Stimulated activated CD4-positive, alpha-beta T cell treated with anti-CD3 and anti-CD28 coated beads, Interleukin-1b, Interleukin-23, amount 100 ng/mL, for 48 hours (primary cell): ENCODE results near the gene WDR17.
"Not testable (repeated sequence)": the region's sequence is repeated elsewhere in the genome, so short reads cannot be mapped to it uniquely, and the experiment has no call there.

Source experiments
- DNase-seq: peaks from one replicate; pipeline ENCODE4 v3.0.0-alpha.2; 2020

The WDR17 gene

GRCh38 chr4:176193938-176194337 is 128.3 kb downstream of the WDR17 start:
- DNase-seq, result peak; percentile 66

- peak; percentile 95 for DNase-seq
These were observed 129.7 kb downstream of the WDR17 start, which contains the start of gene SPATA4 for GRCh38 chr4:176195184-176195978. Gene SPATA4, minus strand, starts transcription at chr4:176195585. Its CDS starts 23 bp downstream, at chr4:176195562.

GRCh38 chr4:176198316-176198903 is 132.8 kb downstream of the WDR17 start:
- DNase-seq, result no peak

GRCh38 chr4:176205299-176205698 is 139.7 kb downstream of the WDR17 start:
- DNase-seq, result no peak

DNA sequence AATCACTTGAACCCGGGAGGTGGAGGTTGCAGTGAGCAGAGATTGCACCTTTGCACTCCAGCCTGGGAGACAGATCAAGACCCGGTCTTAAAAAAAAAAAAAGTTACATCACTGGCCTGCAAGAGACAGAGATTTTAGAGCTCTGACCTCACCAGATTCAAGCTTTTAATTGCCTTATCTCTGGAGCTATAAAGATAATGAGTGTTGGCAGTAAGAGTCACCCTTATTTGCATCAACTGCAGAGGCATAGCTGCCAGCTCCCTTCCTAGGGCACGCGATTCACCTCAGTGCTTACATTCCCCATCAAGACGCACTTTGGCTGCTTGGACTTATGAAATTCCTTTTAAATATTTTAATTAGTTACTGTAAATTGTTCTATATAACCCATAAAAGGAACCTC is 142.2 kb downstream of the WDR17 start:
- DNase-seq, result no peak

GRCh38 chr4:176209535-176209934 is 143.9 kb downstream of the WDR17 start:
- no peak for DNase-seq

DNA sequence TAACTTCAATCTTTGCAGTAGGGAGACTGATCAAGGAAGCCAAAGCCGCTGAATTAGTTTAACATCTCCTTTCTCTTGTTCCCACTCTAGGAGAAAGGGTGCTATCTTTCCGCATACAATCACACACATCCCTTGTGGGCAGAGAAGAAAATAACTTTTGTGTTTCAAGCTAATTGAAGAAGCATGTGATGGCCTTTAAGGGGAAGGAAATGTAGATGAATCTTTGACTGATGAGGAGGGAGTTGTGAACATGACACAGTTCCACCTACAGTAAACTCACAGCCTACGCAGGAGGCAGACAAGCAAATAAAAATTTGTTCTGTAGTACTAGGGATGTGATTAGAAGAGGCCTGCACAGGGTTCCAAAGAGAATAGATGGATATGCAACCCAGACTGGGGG is 144.5 kb downstream of the WDR17 start:
- DNase-seq, result no peak

DNA sequence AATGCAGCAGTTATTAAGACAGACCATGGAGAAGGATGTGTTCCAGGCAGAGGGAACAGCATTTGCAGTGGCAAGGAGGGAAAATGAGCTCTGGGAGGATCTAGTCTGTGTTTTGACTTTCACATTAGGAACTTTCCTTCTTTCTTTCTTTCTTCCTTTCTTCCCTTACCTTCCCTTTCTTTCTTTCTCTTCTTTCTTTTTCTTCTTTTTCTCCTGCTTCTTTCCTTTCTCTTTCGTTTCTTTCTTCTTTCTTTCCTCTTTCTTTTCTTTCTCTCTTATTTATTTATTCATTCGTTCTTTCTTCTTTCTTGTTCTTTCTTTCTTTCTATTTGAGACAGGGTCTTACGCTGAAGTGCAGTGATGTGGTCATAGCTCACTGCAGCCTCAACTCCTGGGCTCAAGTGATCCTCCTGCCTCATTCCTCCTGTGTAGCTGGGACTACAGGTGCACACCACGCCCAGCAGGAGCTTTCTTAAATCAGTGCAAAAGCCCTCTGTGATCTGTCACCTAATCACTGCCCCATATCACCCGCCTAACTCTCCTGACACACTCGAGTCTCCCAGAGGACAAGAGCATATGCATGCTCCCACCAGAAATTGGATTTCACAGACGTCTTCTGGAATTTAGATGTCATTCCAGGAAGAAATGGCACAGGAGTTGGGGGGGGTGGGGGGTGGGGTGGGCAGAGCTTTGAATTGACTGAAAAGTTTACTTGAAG is 145.1 kb downstream of the WDR17 start:
- DNase-seq, result no peak

DNA sequence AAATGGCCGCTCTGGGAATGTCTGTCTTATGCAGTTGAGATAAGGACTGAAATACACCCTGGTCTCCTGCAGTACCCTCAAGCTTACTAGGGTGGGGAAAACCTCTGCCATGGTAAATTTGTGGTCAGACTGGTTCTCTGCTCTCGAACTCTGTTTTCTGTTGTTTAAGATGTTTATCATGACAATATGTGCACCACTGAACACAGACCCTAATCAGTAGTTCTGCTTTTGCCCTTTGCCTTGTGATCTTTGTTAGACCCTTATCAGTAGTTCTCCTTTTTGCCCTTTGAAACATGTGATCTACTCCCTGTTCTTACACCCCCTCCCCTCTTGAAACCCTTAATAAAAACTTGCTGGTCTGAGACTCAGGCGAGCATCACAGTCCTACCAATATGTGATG is 146.7 kb downstream of the WDR17 start:
- not testable (repeated sequence) for DNase-seq

- no peak for DNase-seq
These were observed 151.9 kb downstream of the WDR17 start for GRCh38 chr4:176217510-176217909.

- DNase-seq, result no peak
These were observed 156.5 kb downstream of the WDR17 start for GRCh38 chr4:176222149-176222548.

- no peak for DNase-seq
These were observed 157.9 kb downstream of the WDR17 start for GRCh38 chr4:176223561-176223960.

- DNase-seq, result no peak
These were observed 161.1 kb downstream of the WDR17 start for GRCh38 chr4:176226736-176227135.

GRCh38 chr4:176229645-176230044 is 164.0 kb downstream of the WDR17 start:
- DNase-seq, result no peak
